ENCODE results near the gene CNN3.

- no peak for TF ChIP-seq CTCF (IDR thresholded peaks at IDR 0.05)
- TF ChIP-seq POLR2A (IDR thresholded peaks at IDR 0.05) = no peak
These were observed 4.4 kb upstream of the CNN3 start for GRCh38 chr1:94931254-94931841.

Measured in tibial nerve (tissue), 3 donors.